Stomach (tissue), 9 donors: Measurements from ENCODE around the gene FANK1. TPM values are rescaled to one million over a fixed set of nuclear protein-coding genes. Genes with fewer than 3 reads are reported as not detected.

Experiments
- DNase-seq, 2 donors: peaks; one replicate each; pipeline versions ENCODE4 v3.0.0 to v3.0.0-alpha.2; 2013 to 2019
- H3K27ac ChIP-seq, 5 donors: fragments of 200-600 bp in 4 of 5; sonication (generic) in 4 of 5; one replicate each; pipeline ENCODE4 v1.5.1; 2013 to 2019; ENCODE audit warnings: mild to moderate bottlenecking in 1 of 5, moderate library complexity in 1 of 5
- H3K27me3 ChIP-seq, 3 donors: fragments of 200-600 bp; sonication (generic); one replicate each; pipeline ENCODE4 v1.5.1; 2017 to 2019; ENCODE audit warnings: mixed run types in 1 of 3
- H3K36me3 ChIP-seq, 4 donors: fragments of 200-600 bp; sonication (generic); 1 replicate in 3 of 4; 2 replicates in 1 of 4; pipeline ENCODE4 v1.5.1; 2016 to 2019
- H3K4me1 ChIP-seq, 4 donors: fragments of 200-600 bp; sonication (generic); one replicate each; pipeline ENCODE4 v1.5.1; 2016 to 2019
- H3K4me3 ChIP-seq, 4 donors: fragments of 200-600 bp; sonication (generic) in 3 of 4; one replicate each; pipeline ENCODE4 v1.5.1; 2016 to 2019; ENCODE audit warnings: mild to moderate bottlenecking in 1 of 4
- H3K9me3 ChIP-seq, 4 donors: fragments of 200-600 bp; sonication (generic); one replicate each; pipeline ENCODE4 v1.5.1; 2016 to 2019
- CTCF ChIP-seq, 7 experiments: fragments of 450-650 bp in 4 of 7; fragments of 200-600 bp in 3 of 7; sonication (generic) in 3 of 7; IDR thresholded peaks; one replicate each; pipeline ENCODE4 v1.5.1; 2016 to 2019; ENCODE audit warnings: antibody characterized with exemption in 7 of 7, control low read depth in 2 of 7, mild to moderate bottlenecking in 1 of 7
- EP300 ChIP-seq: sonication (generic); formaldehyde crosslinking; IDR thresholded peaks from one replicate; pipeline ENCODE4 v1.6.1; 2017; ENCODE audit warnings: antibody characterized with exemption
- POLR2A ChIP-seq, 4 donors: fragments of 450-650 bp; IDR thresholded peaks; one replicate each; pipeline ENCODE4 v1.6.1; 2016; ENCODE audit warnings: antibody characterized with exemption in 4 of 4, control low read depth in 2 of 4, mild to moderate bottlenecking in 1 of 4, moderate library complexity in 1 of 4
- POLR2AphosphoS5 ChIP-seq, 3 donors: sonication (generic); formaldehyde crosslinking; IDR thresholded peaks; one replicate each; pipeline ENCODE4 v1.6.1; 2016; ENCODE audit warnings: antibody characterized with exemption in 3 of 3
- WGBS, 5 donors: extraction: QIAGEN DNeasy Blood & Tissue Kit in 3 of 5; methylation state at CpG; one replicate each; pipeline versions ENCODE4 v1.1.5 to v1.1.7; 2013 to 2018; 5-methylcytosine and 5-hydroxymethylcytosine counted together
- intact Hi-C: fragments of 100-400 bp; cut with DNase I; formaldehyde crosslinking; loops from one replicate; pipeline ENCODE4 v1.15.1; 2023; ENCODE audit warnings: low total_unique reads
- polyA plus RNA-seq, 3 donors: library from polyadenylated mRNA; stranded (reverse); fragments of 200-250 nt; gene quantifications; one replicate each; pipeline ENCODE4 v1.2.3, GENCODE V29; 2013
- total RNA-seq, 5 donors: library from RNA; depleted of rRNA; stranded (reverse); fragments of >200 nt; gene quantifications; one replicate each; pipeline versions ENCODE4 v1.1.0 to v1.2.3, GENCODE V29; 2014 to 2016
- donor health status: healthy with polysubstance abuse.
- donor health status: Bipolar disorder and iron deficiency.
- donor health status: healthy.

The FANK1 gene
- total and polyA plus RNA-seq, 8 donors = 1.6 to 13.3 (median 6.4) TPM

- no peak overlapping the region for H3K4me3 ChIP-seq
- no peak overlapping the region for H3K27ac ChIP-seq
- peaks cover 0 to 7% (median 0%) of the 10 kb centered on the region in 4 donors for H3K36me3 ChIP-seq
- no peak for TF ChIP-seq POLR2AphosphoS5 (IDR thresholded peaks at IDR 0.05)
- TF ChIP-seq EP300 = no peak
- no peak for TF ChIP-seq CTCF (IDR thresholded peaks at IDR 0.05)
- TF ChIP-seq POLR2A (IDR thresholded peaks at IDR 0.05) = no peak
- no peaks in the 10 kb centered on the region for H3K9me3 ChIP-seq
- intact Hi-C loops = no loop called here
- H3K27me3 ChIP-seq = no peaks in the 10 kb centered on the region
- DNase-seq = no peak
- WGBS, 5 donors = 94 to 96% (median 94%) methylated on average over 7 to 12 of the region's 12 CpGs
- no peaks in the 10 kb centered on the region for H3K4me1 ChIP-seq
Measured at GRCh38 chr10:125997586-125997985, 101.2 kb downstream of the FANK1 start.

- no peaks in the 10 kb centered on the region for H3K27me3 ChIP-seq
- H3K9me3 ChIP-seq = no peaks in the 10 kb centered on the region
- DNase-seq = no peak
- no peak overlapping the region for H3K27ac ChIP-seq
- H3K4me3 ChIP-seq = no peak overlapping the region
- TF ChIP-seq EP300 (no peak), POLR2AphosphoS5 (IDR thresholded peaks at IDR 0.05) (no peak), CTCF (IDR thresholded peaks at IDR 0.05) (no peak), POLR2A (IDR thresholded peaks at IDR 0.05) (no peak)
- no peaks in the 10 kb centered on the region for H3K4me1 ChIP-seq
- WGBS, 5 donors = 70 to 83% (median 77%) methylated on average over 3 of the region's 3 CpGs
- intact Hi-C loops = no loop called here
- H3K36me3 ChIP-seq = peaks cover 0 to 10% (median 0%) of the 10 kb centered on the region in 4 donors
Measured at GRCh38 chr10:125999694-126000093, 103.3 kb downstream of the FANK1 start.

GRCh38 chr10:126001576-126001975 lies 105.2 kb downstream of the FANK1 start:
- Histone ChIP-seq H3K4me3 (no peak overlapping the region), H3K36me3 (peaks cover 0 to 12% (median 0%) of the 10 kb centered on the region in 4 donors), H3K27ac (no peak overlapping the region), H3K27me3 (no peaks in the 10 kb centered on the region), H3K4me1 (no peaks in the 10 kb centered on the region), H3K9me3 (no peaks in the 10 kb centered on the region)
- TF ChIP-seq CTCF (IDR thresholded peaks at IDR 0.05) (no peak), POLR2A (IDR thresholded peaks at IDR 0.05) (no peak), EP300 (no peak), POLR2AphosphoS5 (IDR thresholded peaks at IDR 0.05) (no peak)
- DNase-seq = no peak
- intact Hi-C loops = no loop called here
- 64 to 84% (median 69%) methylated on average over 2 of the region's 2 CpGs for WGBS, 5 donors

GRCh38 chr10:126004752-126005151 lies 108.4 kb downstream of the FANK1 start:
- Histone ChIP-seq H3K4me1 (no peaks in the 10 kb centered on the region), H3K9me3 (no peaks in the 10 kb centered on the region), H3K27me3 (no peaks in the 10 kb centered on the region), H3K27ac (no peak overlapping the region), H3K4me3 (no peak overlapping the region), H3K36me3 (peaks cover 0 to 17% (median 2%) of the 10 kb centered on the region in 4 donors)
- DNase-seq = no peak
- WGBS, 5 donors = 83 to 87% (median 85%) methylated on average over 8 of the region's 8 CpGs
- TF ChIP-seq EP300 = no peak
- TF ChIP-seq POLR2A (IDR thresholded peaks at IDR 0.05) = no peak
- no peak for TF ChIP-seq CTCF (IDR thresholded peaks at IDR 0.05)
- TF ChIP-seq POLR2AphosphoS5 (IDR thresholded peaks at IDR 0.05) = no peak
- intact Hi-C loops = no loop called here
